ENCODE measurements around the gene MSI2. TPM values are rescaled to one million over a fixed set of nuclear protein-coding genes. Genes with fewer than 3 reads are reported as not detected.

MSI2 gene
- total RNA-seq, 1 donor from 2014 or later = 67.9 TPM

DNA sequence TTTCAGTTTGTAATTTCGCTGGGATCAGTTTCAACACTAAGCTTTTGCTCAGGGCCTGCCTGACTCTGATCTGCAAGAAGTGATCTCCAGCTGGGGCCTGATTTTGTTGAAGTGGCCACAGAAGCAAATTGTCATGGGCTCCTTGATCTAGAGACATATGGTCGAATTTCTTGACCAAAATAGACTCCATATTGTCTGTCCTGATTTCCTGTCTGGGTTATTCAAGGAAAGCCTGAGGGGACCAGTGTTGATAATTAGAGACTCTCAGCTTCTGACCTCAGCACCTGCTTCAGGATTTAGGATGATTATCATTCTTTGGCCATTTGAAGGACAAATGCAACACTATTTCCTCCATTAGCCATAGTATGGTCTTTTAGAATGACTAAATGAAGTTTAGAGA lies 48.9 kb upstream of the MSI2 start:
- Mint-ChIP-seq H3K4me1 (ENCODE audit: low read depth, unreplicated experiment) (peaks cover 9% of the 10 kb centered on the region), H3K27me3 (ENCODE audit: low read depth, unreplicated experiment) (peaks cover 18% of the 10 kb centered on the region), H3K36me3 (ENCODE audit: low read depth, unreplicated experiment) (no peaks in the 10 kb centered on the region), H3K27ac (ENCODE audit: unreplicated experiment) (no peak overlapping the region), H3K9me3 (ENCODE audit: unreplicated experiment) (peaks cover 10% of the 10 kb centered on the region), H3K4me3 (ENCODE audit: unreplicated experiment) (no peak overlapping the region)
- Histone ChIP-seq H2AFZ (ENCODE audit: low read depth, low read length) (no peak overlapping the region), H3K9me3 (ENCODE audit: insufficient read depth, low read depth, low read length) (peaks cover 3% of the 10 kb centered on the region), H3K27me3 (ENCODE audit: insufficient read depth, low read length) (peaks cover 3% of the 10 kb centered on the region), H3K4me1 (ENCODE audit: insufficient read depth, low read length) (peaks cover 18% of the 10 kb centered on the region), H3K4me3 (ENCODE audit: insufficient read depth, low read depth, low read length) (no peak overlapping the region), H3K4me2 (ENCODE audit: low read length) (no peak overlapping the region), H3K9ac (ENCODE audit: low read length) (no peak overlapping the region), H3K27ac (ENCODE audit: low read depth, low read length) (no peak overlapping the region), H4K20me1 (ENCODE audit: insufficient read depth, low read length) (no peaks in the 10 kb centered on the region), H3K36me3 (ENCODE audit: insufficient read depth, low read length) (no peaks in the 10 kb centered on the region), H3K79me2 (ENCODE audit: insufficient read depth, low read length) (no peaks in the 10 kb centered on the region)
- no peak for DNase-seq (ENCODE audit: low read depth)
- TF ChIP-seq EZH2 (IDR thresholded peaks at IDR 0.05; ENCODE audit: insufficient read depth, low read length) = no peak
- TF ChIP-seq, protein P1, sequence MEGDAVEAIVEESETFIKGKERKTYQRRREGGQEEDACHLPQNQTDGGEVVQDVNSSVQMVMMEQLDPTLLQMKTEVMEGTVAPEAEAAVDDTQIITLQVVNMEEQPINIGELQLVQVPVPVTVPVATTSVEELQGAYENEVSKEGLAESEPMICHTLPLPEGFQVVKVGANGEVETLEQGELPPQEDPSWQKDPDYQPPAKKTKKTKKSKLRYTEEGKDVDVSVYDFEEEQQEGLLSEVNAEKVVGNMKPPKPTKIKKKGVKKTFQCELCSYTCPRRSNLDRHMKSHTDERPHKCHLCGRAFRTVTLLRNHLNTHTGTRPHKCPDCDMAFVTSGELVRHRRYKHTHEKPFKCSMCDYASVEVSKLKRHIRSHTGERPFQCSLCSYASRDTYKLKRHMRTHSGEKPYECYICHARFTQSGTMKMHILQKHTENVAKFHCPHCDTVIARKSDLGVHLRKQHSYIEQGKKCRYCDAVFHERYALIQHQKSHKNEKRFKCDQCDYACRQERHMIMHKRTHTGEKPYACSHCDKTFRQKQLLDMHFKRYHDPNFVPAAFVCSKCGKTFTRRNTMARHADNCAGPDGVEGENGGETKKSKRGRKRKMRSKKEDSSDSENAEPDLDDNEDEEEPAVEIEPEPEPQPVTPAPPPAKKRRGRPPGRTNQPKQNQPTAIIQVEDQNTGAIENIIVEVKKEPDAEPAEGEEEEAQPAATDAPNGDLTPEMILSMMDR (IDR thresholded peaks at IDR 0.05; ENCODE audit: insufficient read depth, low read depth, low read length) = no peak
- FAIRE-seq = no peak

DNA sequence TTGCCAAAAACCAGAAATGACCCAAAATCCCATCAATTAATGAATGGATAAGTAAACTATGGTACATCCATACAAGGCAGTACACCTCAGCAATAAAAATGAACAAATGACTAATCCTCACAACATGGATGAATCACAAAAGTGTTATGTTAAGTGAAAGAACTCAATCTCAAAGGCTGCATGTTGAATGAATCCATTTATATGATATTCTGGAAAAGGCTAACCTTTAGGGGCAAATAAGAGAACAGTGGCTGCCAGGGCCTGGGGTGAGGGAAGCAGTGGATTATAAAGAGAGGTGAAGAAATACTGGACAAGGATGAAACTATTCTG lies 46.1 kb upstream of the MSI2 start:
- peaks cover 3% of the 10 kb centered on the region for H3K9me3 ChIP-seq (ENCODE audit: insufficient read depth, low read depth, low read length)
- no peak overlapping the region for H3K9ac ChIP-seq (ENCODE audit: low read length)
- H3K27me3 ChIP-seq (ENCODE audit: insufficient read depth, low read length) = no peaks in the 10 kb centered on the region
- peaks cover 18% of the 10 kb centered on the region for H3K4me1 ChIP-seq (ENCODE audit: insufficient read depth, low read length)
- Mint-ChIP-seq H3K27ac (ENCODE audit: unreplicated experiment) (no peak overlapping the region), H3K27me3 (ENCODE audit: low read depth, unreplicated experiment) (peaks cover 3% of the 10 kb centered on the region), H3K9me3 (ENCODE audit: unreplicated experiment) (peaks cover 16% of the 10 kb centered on the region), H3K36me3 (ENCODE audit: low read depth, unreplicated experiment) (no peaks in the 10 kb centered on the region), H3K4me1 (ENCODE audit: low read depth, unreplicated experiment) (peaks cover 9% of the 10 kb centered on the region), H3K4me3 (ENCODE audit: unreplicated experiment) (no peak overlapping the region)
- H3K27ac ChIP-seq (ENCODE audit: low read depth, low read length) = no peak overlapping the region
- H3K4me3 ChIP-seq (ENCODE audit: insufficient read depth, low read depth, low read length) = no peak overlapping the region
- no peaks in the 10 kb centered on the region for H3K79me2 ChIP-seq (ENCODE audit: insufficient read depth, low read length)
- no peaks in the 10 kb centered on the region for H4K20me1 ChIP-seq (ENCODE audit: insufficient read depth, low read length)
- FAIRE-seq = no peak
- no peaks in the 10 kb centered on the region for H3K36me3 ChIP-seq (ENCODE audit: insufficient read depth, low read length)
- H3K4me2 ChIP-seq (ENCODE audit: low read length) = no peak overlapping the region
- TF ChIP-seq, protein P1 (IDR thresholded peaks at IDR 0.05; ENCODE audit: insufficient read depth, low read depth, low read length) = no peak
- no peak for TF ChIP-seq EZH2 (IDR thresholded peaks at IDR 0.05; ENCODE audit: insufficient read depth, low read length)
- H2AFZ ChIP-seq (ENCODE audit: low read depth, low read length) = no peak overlapping the region
- peak; percentile 21 for DNase-seq (ENCODE audit: low read depth)

DNA sequence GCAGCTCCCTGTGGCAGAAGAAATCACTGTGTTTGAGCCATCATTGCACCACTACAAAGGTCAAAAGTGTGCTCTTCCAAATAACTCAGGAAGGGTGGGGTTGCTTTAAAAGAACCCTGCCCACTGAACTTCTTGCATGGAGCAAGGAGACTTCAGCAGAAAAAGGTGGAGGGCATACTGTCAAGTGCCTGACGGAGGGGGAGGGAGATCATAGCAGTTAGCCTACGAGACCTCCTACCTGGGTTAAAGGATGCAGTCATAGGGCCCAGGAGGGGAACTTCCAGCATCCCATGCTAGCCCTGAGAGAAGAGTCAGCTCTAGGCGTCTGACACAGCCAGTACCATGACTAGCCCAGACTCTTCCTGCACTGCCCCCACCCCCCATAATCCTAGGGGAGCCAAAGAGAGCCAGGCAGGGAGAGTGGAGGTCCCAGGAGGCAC lies 45.3 kb upstream of the MSI2 start:
- Histone ChIP-seq H4K20me1 (ENCODE audit: insufficient read depth, low read length) (no peaks in the 10 kb centered on the region), H3K79me2 (ENCODE audit: insufficient read depth, low read length) (no peaks in the 10 kb centered on the region), H3K27me3 (ENCODE audit: insufficient read depth, low read length) (no peaks in the 10 kb centered on the region), H3K4me2 (ENCODE audit: low read length) (peak overlapping the region; percentile 15), H3K36me3 (ENCODE audit: insufficient read depth, low read length) (no peaks in the 10 kb centered on the region), H3K4me1 (ENCODE audit: insufficient read depth, low read length) (peaks cover 18% of the 10 kb centered on the region), H2AFZ (ENCODE audit: low read depth, low read length) (peak overlapping the region; percentile 29), H3K4me3 (ENCODE audit: insufficient read depth, low read depth, low read length) (peak overlapping the region; percentile 10), H3K27ac (ENCODE audit: low read depth, low read length) (peak overlapping the region; percentile 54), H3K9me3 (ENCODE audit: insufficient read depth, low read depth, low read length) (peaks cover 3% of the 10 kb centered on the region), H3K9ac (ENCODE audit: low read length) (no peak overlapping the region)
- Mint-ChIP-seq H3K9me3 (ENCODE audit: unreplicated experiment) (peaks cover 16% of the 10 kb centered on the region), H3K36me3 (ENCODE audit: low read depth, unreplicated experiment) (no peaks in the 10 kb centered on the region), H3K27me3 (ENCODE audit: low read depth, unreplicated experiment) (no peaks in the 10 kb centered on the region), H3K4me1 (ENCODE audit: low read depth, unreplicated experiment) (peaks cover 9% of the 10 kb centered on the region), H3K27ac (ENCODE audit: unreplicated experiment) (no peak overlapping the region), H3K4me3 (ENCODE audit: unreplicated experiment) (no peak overlapping the region)
- FAIRE-seq (no peak), DNase-seq (ENCODE audit: low read depth) (no peak)
- TF ChIP-seq EZH2 (IDR thresholded peaks at IDR 0.05; ENCODE audit: insufficient read depth, low read length) = no peak
- TF ChIP-seq, protein P1 (IDR thresholded peaks at IDR 0.05; ENCODE audit: insufficient read depth, low read depth, low read length) = no peak
